Measurements from ENCODE around the gene MROH2A. TPM values are rescaled to one million over a fixed set of nuclear protein-coding genes. Genes with fewer than 3 reads are reported as not detected.

The MROH2A gene
- total and polyA plus RNA-seq, 11 donors = 0.75 TPM; not detected in 10

- WGBS, 4 donors = 90 to 91% (median 91%) methylated on average over 8 of the region's 8 CpGs
- ATAC-seq (no peak), DNase-seq (no peak)
- no peaks in the 10 kb centered on the region for H3K4me1 ChIP-seq
- peaks cover 0 to 9% (median 0%) of the 10 kb centered on the region in 12 donors for H3K9me3 ChIP-seq
- intact Hi-C loops (cut with DNase I) = no loop called here
- no peaks in the 10 kb centered on the region for H3K36me3 ChIP-seq
- TF ChIP-seq POLR2A (IDR thresholded peaks at IDR 0.05) (no peak), CTCF (IDR thresholded peaks at IDR 0.05) (no peak)
- H3K27ac ChIP-seq = no peak overlapping the region
- peaks cover 0 to 6% (median 0%) of the 10 kb centered on the region in 9 donors for H3K27me3 ChIP-seq
- H3K4me3 ChIP-seq = no peak overlapping the region
These were observed 43.6 kb downstream of the MROH2A start for GRCh38 chr2:233821709-233822100.

GRCh38 chr2:233822101-233822771 lies 44.1 kb downstream of the MROH2A start:
- Histone ChIP-seq H3K4me1 (no peaks in the 10 kb centered on the region), H3K9me3 (peaks cover 0 to 11% (median 0%) of the 10 kb centered on the region in 12 donors), H3K27me3 (peaks cover 0 to 6% (median 0%) of the 10 kb centered on the region in 9 donors), H3K36me3 (no peaks in the 10 kb centered on the region), H3K4me3 (no peak overlapping the region), H3K27ac (no peak overlapping the region)
- ATAC-seq (no peak), DNase-seq (no peak)
- TF ChIP-seq POLR2A (IDR thresholded peaks at IDR 0.05) = no peak
- TF ChIP-seq CTCF (IDR thresholded peaks at IDR 0.05) = no peak
- 84 to 88% (median 86%) methylated on average over 17 to 21 of the region's 21 CpGs for WGBS, 4 donors
- intact Hi-C loops (cut with DNase I) = no loop called here

- WGBS, 4 donors = 78 to 81% (median 79%) methylated on average over 22 to 25 of the region's 25 CpGs
These were observed 44.9 kb downstream of the MROH2A start for GRCh38 chr2:233822781-233823730.

More at GRCh38 chr2:233822781-233823730, 44.9 kb downstream of the MROH2A start:
- Histone ChIP-seq H3K27me3 (peaks cover 0 to 6% (median 0%) of the 10 kb centered on the region in 9 donors), H3K4me1 (no peaks in the 10 kb centered on the region), H3K9me3 (peaks cover 0 to 11% (median 0%) of the 10 kb centered on the region in 12 donors), H3K4me3 (no peak overlapping the region), H3K27ac (no peak overlapping the region), H3K36me3 (no peaks in the 10 kb centered on the region)
- DNase-seq = no peak
- intact Hi-C loops (cut with DNase I) = no loop called here
- TF ChIP-seq CTCF (IDR thresholded peaks at IDR 0.05) (no peak), POLR2A (IDR thresholded peaks at IDR 0.05) (no peak)
- ATAC-seq = no peak

All from heart left ventricle (tissue), 16 donors.